ENCODE measurements around the gene STK25.

The STK25 gene

GRCh38 chr2:241493092-241493491, 15.3 kb downstream of the STK25 start:
- no peak for DNase-seq (ENCODE audit: low read depth)

GRCh38 chr2:241492174-241492565, 16.2 kb downstream of the STK25 start:
- no peak for DNase-seq (ENCODE audit: low read depth)

GRCh38 chr2:241491549-241492173, 16.7 kb downstream of the STK25 start:
- no peak for DNase-seq (ENCODE audit: low read depth)

GRCh38 chr2:241490825-241491506, 17.4 kb downstream of the STK25 start:
- DNase-seq (ENCODE audit: low read depth): no peak

- DNase-seq (ENCODE audit: low read depth): no peak
These were observed 18.4 kb downstream of the STK25 start for GRCh38 chr2:241489733-241490680.

- DNase-seq (ENCODE audit: low read depth): no peak
These were observed 19.3 kb downstream of the STK25 start for GRCh38 chr2:241489088-241489487.

- no peak for DNase-seq (ENCODE audit: low read depth)
These were observed 23.0 kb downstream of the STK25 start for GRCh38 chr2:241485172-241485911.

GRCh38 chr2:241483305-241483704, 25.1 kb downstream of the STK25 start:
- DNase-seq (ENCODE audit: low read depth): no peak

GRCh38 chr2:241482126-241482955, 26.0 kb downstream of the STK25 start:
- no peak for DNase-seq (ENCODE audit: low read depth)

- DNase-seq (ENCODE audit: low read depth): no peak
These were observed 26.7 kb downstream of the STK25 start for GRCh38 chr2:241481687-241482086.

- no peak for DNase-seq (ENCODE audit: low read depth)
These were observed 29.1 kb downstream of the STK25 start for GRCh38 chr2:241479026-241479898.

GRCh38 chr2:241478166-241478565, 30.2 kb downstream of the STK25 start:
- no peak for DNase-seq (ENCODE audit: low read depth)

- no peak for DNase-seq (ENCODE audit: low read depth)
These were observed 33.1 kb downstream of the STK25 start for GRCh38 chr2:241475267-241475666.

GRCh38 chr2:241473399-241473798, 35.0 kb downstream of the STK25 start:
- DNase-seq (ENCODE audit: low read depth): no peak

- DNase-seq (ENCODE audit: low read depth): no peak
These were observed 38.6 kb downstream of the STK25 start for GRCh38 chr2:241469746-241470145.

- no peak for DNase-seq (ENCODE audit: low read depth)
These were observed 40.0 kb downstream of the STK25 start for GRCh38 chr2:241468476-241468781.

- no peak for DNase-seq (ENCODE audit: low read depth)
These were observed 40.5 kb downstream of the STK25 start for GRCh38 chr2:241467777-241468475.

GRCh38 chr2:241466230-241466629, 42.2 kb downstream of the STK25 start:
- DNase-seq (ENCODE audit: low read depth): no peak

- DNase-seq (ENCODE audit: low read depth): no peak
These were observed 42.8 kb downstream of the STK25 start for GRCh38 chr2:241465543-241465942.

Data from non-pigmented ciliary epithelial cell (primary cell).